NCI-H345 treated with DMSO at 0.1 percent for 48 hours (cell line): ENCODE data around the gene IGFBP1.

Experiments used
- DNase-seq: peaks from one replicate; lab custom pipeline; 2025; ENCODE audit not compliant: unreplicated experiment; lab: John Stamatoyannopoulos, UW

IGFBP1 gene

GRCh38 chr7:45898222-45898621 is 9.9 kb downstream of the IGFBP1 start:
- no peak for DNase-seq

GRCh38 chr7:45901566-45901965 is 13.3 kb downstream of the IGFBP1 start:
- no peak for DNase-seq

- no peak for DNase-seq
Measured at GRCh38 chr7:45902820-45903219, 14.5 kb downstream of the IGFBP1 start.

- DNase-seq, result no peak
Measured at GRCh38 chr7:45909561-45909960, 21.3 kb downstream of the IGFBP1 start.

GRCh38 chr7:45910855-45911254 is 22.6 kb downstream of the IGFBP1 start:
- DNase-seq, result no peak

GRCh38 chr7:45911311-45911710 is 23.0 kb downstream of the IGFBP1 start:
- DNase-seq, result no peak

GRCh38 chr7:45912972-45913371 is 24.7 kb downstream of the IGFBP1 start:
- no peak for DNase-seq

GRCh38 chr7:45914911-45915310 is 26.6 kb downstream of the IGFBP1 start:
- DNase-seq, result no peak

- no peak for DNase-seq
Measured at GRCh38 chr7:45915606-45916005, 27.3 kb downstream of the IGFBP1 start.

GRCh38 chr7:45917064-45917463 is 28.8 kb downstream of the IGFBP1 start:
- no peak for DNase-seq

- peak; percentile 33 for DNase-seq
Measured at GRCh38 chr7:45917658-45918057, 29.4 kb downstream of the IGFBP1 start.

GRCh38 chr7:45918556-45918955 is 30.3 kb downstream of the IGFBP1 start:
- no peak for DNase-seq

GRCh38 chr7:45919231-45919784 is 31.0 kb downstream of the IGFBP1 start:
- no peak for DNase-seq

GRCh38 chr7:45919993-45920459 is 31.7 kb downstream of the IGFBP1 start:
- no peak for DNase-seq

- peak; percentile 19 for DNase-seq
Measured at GRCh38 chr7:45920502-45921380, 32.5 kb downstream of the IGFBP1 start, which contains the start of gene IGFBP3. Gene IGFBP3, minus strand, starts transcription at chr7:45921272. Its CDS starts 132 bp downstream, at chr7:45921140.

- no peak for DNase-seq
Measured at GRCh38 chr7:45921381-45921698, 33.1 kb downstream of the IGFBP1 start.

GRCh38 chr7:45921699-45922519 is 33.6 kb downstream of the IGFBP1 start:
- DNase-seq, result no peak

- DNase-seq, result no peak
Measured at GRCh38 chr7:45922810-45923209, 34.5 kb downstream of the IGFBP1 start.

- DNase-seq, result peak; percentile 24
Measured at GRCh38 chr7:45923290-45923689, 35.0 kb downstream of the IGFBP1 start.

- DNase-seq, result no peak
Measured at GRCh38 chr7:45923818-45924217, 35.5 kb downstream of the IGFBP1 start.

GRCh38 chr7:45924283-45924682 is 36.0 kb downstream of the IGFBP1 start:
- no peak for DNase-seq

GRCh38 chr7:45927721-45928120 is 39.4 kb downstream of the IGFBP1 start:
- no peak for DNase-seq
